GM12891 (cell line): Measurements from ENCODE around the gene PADI3.

Experiments
- PAX5 ChIP-seq: IDR thresholded peaks from 2 replicates; pipeline ENCODE4 v1.6.1; 2011; ENCODE audit warnings: low read length, moderate library complexity, mild to moderate bottlenecking; ENCODE audit not compliant: insufficient read depth, severe bottlenecking
- POLR2A ChIP-seq: IDR thresholded peaks from 2 replicates; pipeline ENCODE4 v1.6.1; 2011; ENCODE audit warnings: low read depth, low read length, control low read depth
- POLR2AphosphoS5 ChIP-seq: IDR thresholded peaks from 2 replicates; pipeline ENCODE4 v1.6.1; 2011; ENCODE audit warnings: low read depth, low read length, control low read depth
- SPI1 ChIP-seq: IDR thresholded peaks from 2 replicates; pipeline ENCODE4 v1.6.1; 2011; ENCODE audit warnings: low read depth, low read length, control low read depth
- TAF1 ChIP-seq: IDR thresholded peaks from 2 replicates; pipeline ENCODE4 v1.6.1; 2011; ENCODE audit warnings: low read depth, low read length, control low read depth

DNA sequence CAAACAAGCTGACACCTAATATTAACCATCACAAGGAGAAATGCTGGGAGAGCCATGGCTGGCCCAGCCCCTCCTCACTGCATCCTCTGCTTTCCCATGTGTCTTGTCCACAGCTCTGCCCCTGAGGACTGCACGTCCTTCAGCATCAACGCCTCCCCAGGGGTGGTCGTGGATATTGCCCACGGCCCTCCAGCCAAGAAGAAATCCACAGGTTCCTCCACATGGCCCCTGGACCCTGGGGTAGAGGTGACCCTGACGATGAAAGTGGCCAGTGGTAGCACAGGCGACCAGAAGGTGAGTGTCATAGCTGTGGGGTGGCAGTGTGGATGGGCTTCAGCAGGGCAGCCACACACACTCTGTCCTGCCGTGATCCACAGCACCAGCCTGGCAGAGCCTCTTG, 82.0 kb downstream of the PADI3 start:
- TF ChIP-seq POLR2AphosphoS5 (no peak), POLR2A (no peak), TAF1 (no peak), SPI1 (no peak), PAX5 (no peak)
